Measurements from ENCODE around the gene RILPL2. TPM values are rescaled to one million over a fixed set of nuclear protein-coding genes. Genes with fewer than 3 reads are reported as not detected.

The RILPL2 gene, protein sequence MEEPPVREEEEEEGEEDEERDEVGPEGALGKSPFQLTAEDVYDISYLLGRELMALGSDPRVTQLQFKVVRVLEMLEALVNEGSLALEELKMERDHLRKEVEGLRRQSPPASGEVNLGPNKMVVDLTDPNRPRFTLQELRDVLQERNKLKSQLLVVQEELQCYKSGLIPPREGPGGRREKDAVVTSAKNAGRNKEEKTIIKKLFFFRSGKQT
- total RNA-seq = 2.8 TPM

DNA sequence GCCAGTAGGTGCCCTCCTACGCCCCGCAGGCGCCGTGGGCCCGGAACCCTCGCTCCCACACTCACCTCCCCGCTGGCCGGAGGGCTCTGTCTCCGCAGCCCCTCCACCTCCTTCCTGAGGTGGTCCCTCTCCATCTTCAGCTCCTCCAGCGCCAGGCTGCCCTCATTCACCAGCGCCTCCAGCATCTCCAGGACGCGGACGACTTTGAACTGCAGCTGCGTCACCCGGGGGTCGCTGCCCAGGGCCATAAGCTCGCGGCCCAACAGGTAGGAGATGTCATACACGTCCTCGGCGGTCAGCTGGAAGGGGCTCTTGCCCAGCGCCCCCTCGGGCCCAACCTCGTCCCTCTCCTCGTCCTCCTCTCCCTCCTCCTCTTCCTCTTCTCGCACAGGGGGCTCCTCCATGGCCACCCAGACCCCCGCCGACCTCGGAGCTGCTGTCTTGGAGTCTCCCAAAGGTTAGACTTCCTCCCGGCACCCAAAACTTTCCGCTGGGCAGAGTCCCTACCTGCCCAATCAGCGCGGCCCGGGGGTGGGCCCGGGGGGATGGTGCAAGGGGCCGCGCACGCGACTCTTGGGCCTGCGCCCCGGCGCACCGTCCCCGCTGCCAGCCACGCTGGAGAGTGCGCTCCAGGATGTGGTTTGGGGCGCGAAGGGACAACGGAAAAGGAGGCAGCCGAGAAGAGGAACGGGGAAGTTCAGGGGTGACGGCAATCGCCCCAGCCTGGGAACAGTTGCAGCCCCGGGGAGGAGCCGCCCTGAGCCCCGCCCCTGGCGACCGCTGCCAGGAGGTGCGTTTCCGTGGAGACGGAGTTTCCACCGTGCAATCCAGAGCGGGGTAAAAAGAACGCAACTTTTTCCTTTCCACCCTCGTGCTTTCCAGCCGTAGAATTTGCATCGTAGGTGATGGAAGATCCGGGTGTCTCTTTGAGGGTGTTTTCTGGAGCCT, at the start of gene RILPL2:
Gene RILPL2, minus strand, starts transcription at position 668 of the 948 bp plus-strand sequence. Its CDS starts 264 bp downstream, at position 404.

DNA sequence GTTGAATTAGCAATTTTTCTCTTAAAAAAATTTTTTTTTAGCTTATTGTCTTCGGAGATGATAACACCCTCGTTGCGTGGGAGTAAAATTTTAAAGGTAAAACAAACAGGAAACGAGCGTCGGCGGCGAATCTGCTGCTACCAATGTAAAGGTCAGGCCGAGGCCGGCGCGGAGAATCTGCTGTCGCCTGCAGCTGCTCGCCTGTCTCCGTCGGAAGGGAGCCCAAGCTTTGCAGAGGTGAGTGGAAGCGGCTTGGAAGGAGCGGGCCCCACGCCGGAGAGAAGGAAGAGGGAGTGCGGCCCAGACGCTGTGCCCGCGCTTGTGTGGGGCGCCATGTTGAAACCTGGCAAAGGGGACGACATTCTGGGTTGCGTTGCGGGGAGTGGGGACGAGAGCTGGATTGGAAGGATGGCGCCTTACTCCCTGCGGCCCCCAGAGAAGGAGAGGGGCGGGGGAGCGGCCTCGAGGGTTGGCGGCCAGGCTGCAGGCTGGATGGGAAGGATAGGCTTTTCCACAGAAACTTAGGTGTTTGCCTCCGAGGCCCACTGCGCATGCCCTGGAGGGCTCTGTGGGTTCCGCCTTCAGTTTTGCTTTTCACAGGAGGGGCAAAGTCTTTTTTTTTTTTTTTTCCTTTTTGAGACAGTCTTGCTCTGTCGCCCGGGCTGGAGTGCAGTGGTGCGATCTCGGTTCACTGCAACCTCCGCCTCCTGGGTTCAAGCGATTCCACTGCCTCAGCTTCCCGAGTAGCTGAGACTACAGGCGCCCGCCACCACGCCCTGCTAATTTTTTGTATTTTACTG, 21.7 kb upstream of the RILPL2 start, which contains the start of gene SNRNP35:
Gene SNRNP35, plus strand, starts transcription at position 160 of the 800 bp plus-strand sequence. CDS start 7,402 bp downstream, outside the sequence.

Other genes starting within 250 kb of the RILPL2 start
- 127 TPM for gene MPHOSPH9, start 203.5 kb downstream of the RILPL2 start, total RNA-seq
- gene MTRFR, start 203.2 kb downstream of the RILPL2 start, total RNA-seq = 19.5 TPM
- 94.3 TPM for gene CDK2AP1, start 164.8 kb downstream of the RILPL2 start, total RNA-seq
- 47.3 TPM for gene SBNO1, start 71.8 kb downstream of the RILPL2 start, total RNA-seq
- gene KMT5A, start 52.6 kb downstream of the RILPL2 start, total RNA-seq = 52.7 TPM
- 21.9 TPM for gene SNRNP35, start 21.5 kb upstream of the RILPL2 start, total RNA-seq
- 10.7 TPM for gene RILPL1, start 97.0 kb upstream of the RILPL2 start, total RNA-seq
- gene TMED2, start 147.9 kb upstream of the RILPL2 start, total RNA-seq = 195 TPM
- 30.7 TPM for gene DDX55, start 165.4 kb upstream of the RILPL2 start, total RNA-seq
- 97.0 TPM for gene EIF2B1, start 197.0 kb upstream of the RILPL2 start, total RNA-seq
- gene GTF2H3, start 197.1 kb upstream of the RILPL2 start, total RNA-seq = 39.9 TPM
- gene TCTN2, start 234.4 kb upstream of the RILPL2 start, total RNA-seq = 24.1 TPM

All from camera-type eye (tissue), 1 donor.